K562 (cell line): ENCODE results near the gene AFF3. TPM values are rescaled to one million over a fixed set of nuclear protein-coding genes. Genes with fewer than 3 reads are reported as not detected.
A peak's percentile ranks its signal among the peaks of the same experiment; 100 is the strongest.

ENCODE experiments used
- ATAC-seq: fragments of 200-7000 bp; cut with Tn5 transposase; 3 replicates; pipeline ENCODE4 v1.9.1; 2020; ENCODE audit warnings: moderate library complexity
- BruUV-seq: library from RNA; stranded (reverse); fragments of 400-500 nt; replicated peaks from 2 replicates; lab custom pipeline; 2021; lab: Mats Ljungman, UMichigan
- CTCF ChIA-PET: fragments of 300-600 bp; formaldehyde crosslinking; extraction: SDS; loops from one replicate; lab custom pipeline; 2021; ENCODE audit warnings: low intra/inter-chr PET ratio; lab: Yijun Ruan, JAX
- POLR2A ChIA-PET: fragments of 300-600, 350-650 bp; sonication (Branson Sonifier 250); formaldehyde crosslinking; extraction: SDS; loops from one replicate; lab custom pipeline; 2021; ENCODE audit warnings: antibody characterized with exemption, inconsistent platforms; lab: Yijun Ruan, JAX
- DNase-seq, 4 experiments: peaks; one replicate each; pipeline versions ENCODE4 v3.0.0 to v3.0.0-alpha.2; 2011 to 2018; ENCODE audit warnings: low spot score in 3 of 4, mixed read lengths in 3 of 4; ENCODE audit errors: extremely low read depth in 1 of 4
- FAIRE-seq: peaks from 2 replicates; lab custom pipeline; 2011; peaks lifted over from hg19 to GRCh38; lab: Jason Lieb, UNC
- H2AFZ ChIP-seq: 2 replicates; pipeline ENCODE4 v1.6.0; 2011; ENCODE audit warnings: low read depth, low read length, control low read depth, inconsistent platforms
- H3K27ac ChIP-seq: fragments of 200-600 bp; 3 replicates; pipeline ENCODE4 v1.8.0; 2011; ENCODE audit warnings: low read depth, mild to moderate bottlenecking, control low read depth, inconsistent platforms, low read length, moderate library complexity, mixed read lengths; ENCODE audit errors: extremely low read depth
- H3K27me3 ChIP-seq, 2 experiments: fragments of 300-600 bp in 1 of 2; 2 replicates in 1 of 2; 3 replicates in 1 of 2; pipeline versions ENCODE4 v1.6.0 to v1.8.0; 2011; ENCODE audit warnings: inconsistent platforms in 2 of 2, low read length in 2 of 2, mild to moderate bottlenecking in 1 of 2, mixed read lengths in 1 of 2, moderate library complexity in 1 of 2; ENCODE audit not compliant: control insufficient read depth in 2 of 2, insufficient read depth in 2 of 2
- H3K36me3 ChIP-seq: fragments of 300-600 bp; 3 replicates; pipeline ENCODE4 v1.8.0; 2011; ENCODE audit warnings: mild to moderate bottlenecking, low read length, inconsistent platforms; ENCODE audit not compliant: control insufficient read depth, insufficient read depth
- H3K4me1 ChIP-seq, 2 experiments: fragments of 200-600 bp in 1 of 2; replicated peaks in 1 of 2; 2 replicates in 1 of 2; 3 replicates in 1 of 2; pipeline versions ENCODE4 v1.5.1 to v1.8.0; 2011; ENCODE audit warnings: inconsistent platforms in 2 of 2, low read length in 2 of 2, mild to moderate bottlenecking in 1 of 2, mixed read lengths in 1 of 2, moderate library complexity in 1 of 2; ENCODE audit not compliant: control insufficient read depth in 2 of 2, insufficient read depth in 2 of 2
- H3K4me2 ChIP-seq: 2 replicates; pipeline ENCODE4 v1.6.1; 2011; ENCODE audit warnings: low read length, control low read depth, inconsistent platforms, mixed read lengths; ENCODE audit not compliant: insufficient read depth
- H3K4me3 ChIP-seq: fragments of 200-600 bp; sonication (generic), shearing (Covaris generic); 2 replicates; pipeline ENCODE4 v1.5.1; 2016; ENCODE audit warnings: control low read depth, inconsistent platforms
- H3K79me2 ChIP-seq: fragments of 200-600 bp; 3 replicates; pipeline ENCODE4 v1.8.0; 2011; ENCODE audit warnings: low read length, inconsistent platforms; ENCODE audit not compliant: control insufficient read depth, insufficient read depth
- H3K9ac ChIP-seq, 2 experiments: 2 replicates each; pipeline versions ENCODE4 v1.6.0 to v1.6.1; 2011; ENCODE audit warnings: low read depth in 2 of 2, low read length in 2 of 2, control low read depth in 1 of 2, inconsistent platforms in 1 of 2, mild to moderate bottlenecking in 1 of 2, mixed read lengths in 1 of 2; ENCODE audit not compliant: insufficient read depth in 1 of 2
- H3K9me1 ChIP-seq: one replicate; pipeline ENCODE4 v1.6.0; 2011; ENCODE audit warnings: inconsistent platforms, mild to moderate bottlenecking, low read length, moderate library complexity; ENCODE audit not compliant: control insufficient read depth, insufficient read depth
- H3K9me3 ChIP-seq: replicated peaks from 2 replicates; pipeline ENCODE4 v1.5.1; 2011; ENCODE audit warnings: low read depth, low read length, inconsistent platforms; ENCODE audit not compliant: control insufficient read depth, insufficient read depth
- H4K20me1 ChIP-seq: replicated peaks from 2 replicates; pipeline ENCODE4 v1.6.1; 2011; ENCODE audit warnings: low read length, inconsistent platforms, mixed read lengths; ENCODE audit not compliant: control insufficient read depth, insufficient read depth
- C11orf30 ChIP-seq: fragments of 450-650 bp; IDR thresholded peaks from 2 replicates; pipeline ENCODE4 v1.6.1; 2016; ENCODE audit warnings: low read depth, mild to moderate bottlenecking
- E4F1 ChIP-seq: fragments of 250-450 bp; sonication (Bioruptor Pico); IDR thresholded peaks from 2 replicates; pipeline ENCODE4 v1.5.0; 2021; ENCODE audit warnings: mild to moderate bottlenecking, borderline replicate concordance
- L3MBTL2 ChIP-seq: fragments of 450-650 bp; IDR thresholded peaks from 2 replicates; pipeline ENCODE4 v1.6.1; 2016; ENCODE audit warnings: mild to moderate bottlenecking, moderate library complexity
- MAFG ChIP-seq: fragments of 450-650 bp; conservative IDR thresholded peaks from 2 replicates; pipeline ENCODE4 v1.6.1; 2016; ENCODE audit warnings: missing genetic modification characterization, missing compliant biosample characterization
- NCOA6 ChIP-seq: fragments of 450-650 bp; IDR thresholded peaks from 2 replicates; pipeline ENCODE4 v1.6.1; 2017; ENCODE audit warnings: mild to moderate bottlenecking
- TARDBP ChIP-seq: fragments of 450-650 bp; IDR thresholded peaks from 2 replicates; pipeline ENCODE4 v1.6.1; 2016
- ZNF239 ChIP-seq: fragments of 250-450 bp; sonication (Bioruptor Pico); IDR thresholded peaks from 2 replicates; pipeline ENCODE4 v1.4.0; 2020; ENCODE audit warnings: mild to moderate bottlenecking
- ZNF316 ChIP-seq: fragments of 450-650 bp; IDR thresholded peaks from 2 replicates; pipeline ENCODE4 v1.6.1; 2016
- ZNF57 ChIP-seq: fragments of 450-650 bp; formaldehyde crosslinking; IDR thresholded peaks from 2 replicates; pipeline ENCODE4 v1.4.0; 2020; ENCODE audit warnings: mild to moderate bottlenecking, moderate library complexity
- WGBS: fragments of 100-300 bp; shearing (Covaris generic); methylation state at CpG from one replicate; pipeline ENCODE4 v1.1.6; 2016; ENCODE audit warnings: low coverage, mixed read lengths; ENCODE audit not compliant: insufficient coverage; ENCODE audit errors: missing lambda C conversion rate; 5-methylcytosine and 5-hydroxymethylcytosine counted together
- in situ Hi-C: fragments of 300-500 bp; cut with MboI; formaldehyde crosslinking; loops from 4 replicates; pipeline ENCODE4 v1.15.0; 2018; ENCODE audit warnings: inconsistent platforms, mixed read lengths
- intact Hi-C: fragments of 100-400 bp; cut with micrococcal nuclease; formaldehyde crosslinking; loops from 2 replicates; pipeline ENCODE4 v1.14.2; 2022
- polyA plus RNA-seq, 8 experiments: library from polyadenylated mRNA; depleted of rRNA in 4 of 8; stranded (reverse) in 5 of 8; unstranded in 3 of 8; fragments of >200 nt; fragmentation: Nextera tagmentation in 2 of 8; fragmentation: Illumina TruSeq in 1 of 8; extraction: Ambion mirVana in 2 of 8; extraction: Trizol in 1 of 8; gene quantifications; 2 replicates each; pipeline versions ENCODE4 v1.2.1 to v1.2.3, GENCODE V29; 2011 to 2014; ENCODE audit warnings: inconsistent platforms in 1 of 8, missing spikeins in 1 of 8
- total RNA-seq, 7 experiments: library from RNA; depleted of rRNA in 6 of 7; stranded (reverse); fragments of >200 nt in 6 of 7; fragmentation: Illumina TruSeq in 2 of 7; extraction: Trizol in 2 of 7; gene quantifications; 2 replicates each; pipeline versions ENCODE4 v1.2.1 to v1.2.3, GENCODE V29; 2011 to 2021; ENCODE audit warnings: low replicate concordance in 1 of 7

AFF3 gene
- total and polyA plus RNA-seq, 9 of the 15 experiments (the other 6 are each of a cell fraction or from before 2014, with no cell fraction given) = 0.02 to 0.11 TPM; not detected in 7

- TF ChIP-seq ZNF239 (CRISPR knock-in tag) (no peak), NCOA6 (no peak), C11orf30 (peak; percentile 55; the same call in 1 of the 2 replicates), L3MBTL2 (no peak), E4F1 (CRISPR knock-in tag) (no peak), TARDBP (no peak), MAFG (tag) (peak; percentile 67), ZNF316 (peak; percentile 90), ZNF57 (CRISPR knock-in tag) (no peak)
- Histone ChIP-seq H4K20me1 (no peaks in the 10 kb centered on the region), H3K4me1 (peaks cover 0 to 5% of the 10 kb centered on the region in 2 experiments; a peak in 3 of 5 replicates), H3K9ac (no peak overlapping the region), H3K27ac (no peak overlapping the region), H3K27me3 (peaks cover 28 to 35% of the 10 kb centered on the region in 2 experiments), H3K4me2 (no peak overlapping the region), H3K9me3 (no peaks in the 10 kb centered on the region), H3K36me3 (no peaks in the 10 kb centered on the region), H3K4me3 (no peak overlapping the region), H3K9me1 (no peaks in the 10 kb centered on the region), H2AFZ (no peak overlapping the region), H3K79me2 (no peaks in the 10 kb centered on the region)
- WGBS = 18% methylated on average over 4 of the region's 4 CpGs
- DNase-seq (no peak), ATAC-seq (no peak), FAIRE-seq (no peak)
- in situ Hi-C loops = no loop called here
- POLR2A ChIA-PET = interaction anchor here (0.6 to 1.2 kb wide), 2 partner anchors 30 to 325 kb away, joined by 3 to 4 read pairs; no protein-coding TSS in a partner anchor
- no TSS peak for BruUV-seq
- intact Hi-C loops = no loop called here
- CTCF ChIA-PET = no interaction called here
These were observed 539.9 kb downstream of the AFF3 start for GRCh38 chr2:99602476-99602875.
